ENCODE measurements around the gene NDRG4.

- TF ChIP-seq POLR2A (IDR thresholded peaks at IDR 0.05) (no peak), CTCF (IDR thresholded peaks at IDR 0.05) (no peak)
These were observed 48.7 kb upstream of the NDRG4 start for GRCh38 chr16:58451265-58451689.

Measured in uterus (tissue), 2 donors.